OCI-LY3 (cell line): ENCODE measurements around the gene TTLL10.
A peak's percentile ranks its signal among the peaks of the same experiment; 100 is the strongest.

Source experiments
- H2AFZ ChIP-seq: fragments of 200-600, 300-600 bp; shearing (Covaris generic); 2 replicates; pipeline ENCODE4 v1.6.0; 2014; ENCODE audit warnings: antibody characterized with exemption, low read depth, low read length
- H3K27ac ChIP-seq: fragments of 200-600, 300-600 bp; sonication (generic); 2 replicates; pipeline ENCODE4 v1.5.1; 2014; ENCODE audit warnings: mild to moderate bottlenecking, low read length, moderate library complexity, mixed read lengths
- H3K27me3 ChIP-seq: fragments of 200-600, 300-600 bp; sonication (generic); 2 replicates; pipeline ENCODE4 v1.6.1; 2014; ENCODE audit warnings: low read depth, low read length, mixed read lengths
- H3K36me3 ChIP-seq: fragments of 200-600, 300-600 bp; sonication (generic); replicated peaks from 2 replicates; pipeline ENCODE3; 2014; ENCODE audit warnings: low read depth, low read length, mixed read lengths
- H3K4me1 ChIP-seq: fragments of 300-600, 200-600 bp; sonication (generic); 2 replicates; pipeline ENCODE4 v1.6.1; 2014; ENCODE audit warnings: low read length, mixed read lengths
- H3K4me2 ChIP-seq: fragments of 200-600, 300-600 bp; sonication (generic); 2 replicates; pipeline ENCODE4 v1.6.1; 2014; ENCODE audit warnings: low read length, mixed read lengths
- H3K4me3 ChIP-seq: fragments of 300-600, 200-600 bp; sonication (generic); 2 replicates; pipeline ENCODE4 v1.5.1; 2014; ENCODE audit warnings: antibody characterized with exemption, mild to moderate bottlenecking, low read length, moderate library complexity
- H3K79me2 ChIP-seq: fragments of 300-600, 200-600 bp; shearing (Covaris generic); 2 replicates; pipeline ENCODE4 v1.6.1; 2014; ENCODE audit warnings: mild to moderate bottlenecking, low read length, mixed read lengths
- H3K9ac ChIP-seq: fragments of 300-600, 200-600 bp; shearing (Covaris generic); 2 replicates; pipeline ENCODE4 v1.6.0; 2014; ENCODE audit warnings: mild to moderate bottlenecking, low read length, moderate library complexity
- H3K9me3 ChIP-seq: fragments of 200-600, 300-600 bp; shearing (Covaris generic); 2 replicates; pipeline ENCODE4 v1.6.1; 2014; ENCODE audit warnings: low read length, mixed read lengths; ENCODE audit not compliant: insufficient read depth
- H4K20me1 ChIP-seq: fragments of 200-600, 300-600 bp; sonication (generic); 2 replicates; pipeline ENCODE4 v1.6.1; 2016; ENCODE audit warnings: low read length, mixed read lengths; ENCODE audit not compliant: insufficient read depth
- CTCF ChIP-seq: fragments of 200-600, 300-600 bp; sonication (generic); IDR thresholded peaks from 2 replicates; pipeline ENCODE4 v1.5.1; 2014; ENCODE audit warnings: antibody characterized with exemption, low read length, low read depth
- EZH2phosphoT487 ChIP-seq: fragments of 200-600 bp; shearing (Covaris generic); IDR thresholded peaks from 2 replicates; pipeline ENCODE4 v1.6.1; 2018; ENCODE audit warnings: antibody characterized with exemption, mixed run types, low read depth

The TTLL10 gene

DNA sequence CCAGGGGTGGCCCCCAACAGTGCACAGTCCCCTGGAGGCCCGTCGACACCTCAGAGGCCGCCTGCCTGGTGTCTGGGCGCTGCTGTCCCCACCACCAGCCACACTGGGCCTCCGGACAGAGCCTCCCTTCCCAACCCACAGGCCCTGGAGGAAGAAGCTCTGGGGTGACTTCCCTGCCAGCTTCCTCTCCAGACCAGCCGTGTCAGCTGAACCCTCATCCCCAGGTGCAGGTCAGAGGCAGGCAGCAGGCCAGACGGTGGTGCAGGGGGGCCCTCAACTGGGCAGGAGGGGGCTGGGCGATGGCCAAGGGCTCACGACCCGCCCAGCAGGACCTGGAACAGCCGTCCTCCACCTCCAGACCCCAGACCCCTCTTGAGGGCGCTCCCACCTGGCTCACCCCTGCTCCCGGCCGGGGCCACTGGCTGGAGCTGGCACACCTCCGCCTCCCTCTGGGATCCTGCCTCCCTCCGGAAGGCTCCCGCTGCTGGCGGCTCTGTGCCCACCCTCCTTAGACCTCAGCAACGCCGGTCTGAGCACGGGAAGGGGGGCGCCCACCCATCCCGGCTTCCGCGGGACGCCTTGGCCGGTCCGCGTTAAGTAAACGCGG lies 32.2 kb downstream of the TTLL10 start:
- Histone ChIP-seq H3K4me3 (peak overlapping the region; percentile 68), H3K9ac (peak overlapping the region; percentile 22; the same call in 1 of the 2 replicates), H3K4me1 (peaks cover 12% of the 10 kb centered on the region), H3K36me3 (no peaks in the 10 kb centered on the region), H2AFZ (no peak overlapping the region; the same call in 1 of the 2 replicates), H3K27ac (no peak overlapping the region), H3K9me3 (no peaks in the 10 kb centered on the region), H3K4me2 (peak overlapping the region; percentile 92), H3K27me3 (peaks cover 25% of the 10 kb centered on the region), H4K20me1 (no peaks in the 10 kb centered on the region), H3K79me2 (no peaks in the 10 kb centered on the region)
- TF ChIP-seq CTCF (peak; percentile 13; the same call in 1 of the 2 replicates), EZH2phosphoT487 (no peak)

DNA sequence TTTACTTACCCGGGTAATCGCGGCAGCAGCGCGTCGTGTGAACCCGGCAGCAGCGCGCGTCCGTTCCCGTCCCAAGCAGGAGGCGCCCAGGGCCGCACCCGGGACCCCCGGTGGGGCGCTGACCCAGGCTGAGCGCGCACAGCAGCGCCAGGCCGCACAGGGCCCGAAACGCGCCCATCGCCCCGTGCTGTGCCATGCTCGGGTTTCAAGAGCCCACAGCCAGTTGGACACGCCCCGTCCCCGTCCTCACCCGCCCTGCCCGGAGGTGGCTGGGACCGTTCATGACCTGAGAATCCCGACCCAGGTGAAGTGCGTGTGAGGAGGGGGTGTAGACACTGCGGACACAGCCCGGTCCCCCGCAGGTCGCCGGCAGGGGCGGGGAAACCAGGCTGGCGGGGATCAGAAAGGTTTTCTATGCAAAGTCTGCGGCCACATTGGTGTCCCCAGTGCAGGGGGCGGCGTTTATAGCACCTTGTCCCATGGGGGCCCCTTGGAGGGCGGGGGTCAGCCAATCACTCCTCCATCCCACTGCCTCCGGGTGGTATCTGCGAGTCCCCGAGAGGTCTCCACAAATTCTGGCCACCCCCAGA lies 32.8 kb downstream of the TTLL10 start, which contains the start of gene TNFRSF18:
TSS of gene TNFRSF18 (minus strand) at position 217 of the 590 bp plus-strand sequence. CDS start at position 196, 21 bp downstream.
- H3K36me3 ChIP-seq, result no peaks in the 10 kb centered on the region
- peak within 1 kb of the TSS; percentile 68 for H3K4me3 ChIP-seq
- H3K9ac ChIP-seq, result peak within 1 kb of the TSS; percentile 22; the same call in 1 of the 2 replicates
- no peaks in the 10 kb centered on the region for H3K9me3 ChIP-seq
- no peaks in the 10 kb centered on the region for H4K20me1 ChIP-seq
- H3K27me3 ChIP-seq, result peaks cover 25% of the 10 kb centered on the region
- H3K27ac ChIP-seq, result no peak within 1 kb of the TSS
- peak within 1 kb of the TSS; percentile 92 for H3K4me2 ChIP-seq
- no peaks in the 10 kb centered on the region for H3K79me2 ChIP-seq
- H2AFZ ChIP-seq, result no peak within 1 kb of the TSS; the same call in 1 of the 2 replicates
- peaks cover 12% of the 10 kb centered on the region for H3K4me1 ChIP-seq
- TF ChIP-seq EZH2phosphoT487 (no peak), CTCF (no peak)

DNA sequence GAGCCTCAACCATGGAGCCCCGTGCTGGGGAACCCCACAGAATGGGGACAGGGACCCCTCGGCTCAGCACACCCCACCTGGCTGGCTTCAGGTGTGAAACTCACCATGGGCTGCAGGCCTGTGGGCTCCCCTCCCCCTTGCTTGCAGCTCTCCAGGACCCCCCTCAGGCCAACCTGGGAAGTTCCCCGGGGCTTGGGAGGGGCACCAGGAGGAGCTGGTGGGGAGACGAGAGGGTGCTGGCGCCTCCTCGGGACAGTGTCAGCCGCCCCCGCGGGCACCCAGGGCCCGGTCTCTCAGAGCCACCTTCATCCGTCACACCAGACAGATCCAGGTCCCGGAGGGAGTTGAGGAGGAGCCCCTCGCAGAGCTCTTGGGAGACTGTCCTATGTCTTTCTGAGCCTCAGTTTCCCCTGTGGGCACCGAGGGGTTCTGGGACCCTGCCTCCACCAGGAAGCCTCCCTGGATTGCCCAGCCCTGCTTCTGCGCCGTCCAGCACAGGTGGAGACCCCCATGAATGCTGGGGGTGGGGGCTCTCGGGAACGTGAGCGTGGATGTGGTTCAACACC lies 33.4 kb downstream of the TTLL10 start:
- Histone ChIP-seq H3K27me3 (peaks cover 25% of the 10 kb centered on the region), H3K27ac (no peak overlapping the region), H3K36me3 (no peaks in the 10 kb centered on the region), H3K79me2 (no peaks in the 10 kb centered on the region), H3K9ac (no peak overlapping the region), H3K4me1 (peaks cover 12% of the 10 kb centered on the region), H3K9me3 (no peaks in the 10 kb centered on the region), H3K4me2 (peak overlapping the region; percentile 92), H3K4me3 (peak overlapping the region; percentile 68), H4K20me1 (no peaks in the 10 kb centered on the region), H2AFZ (no peak overlapping the region)
- no peak for TF ChIP-seq CTCF
- no peak for TF ChIP-seq EZH2phosphoT487

DNA sequence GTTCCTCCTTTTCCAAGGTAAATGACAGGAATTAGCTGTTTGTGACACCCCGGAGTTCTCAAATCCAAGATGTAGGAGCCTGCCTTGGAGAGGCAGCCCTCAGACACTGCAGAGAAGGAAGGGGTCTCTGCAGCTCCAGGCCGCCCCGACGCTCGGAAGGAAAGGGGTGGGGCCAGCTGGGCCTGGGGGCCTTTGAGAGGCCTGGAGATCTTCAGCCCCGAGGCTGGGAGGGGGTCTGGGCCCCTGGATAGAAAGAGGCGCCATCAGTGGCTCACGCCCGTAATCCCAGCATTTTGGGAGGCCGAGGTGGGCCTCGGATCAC lies 33.9 kb downstream of the TTLL10 start:
- no peak overlapping the region for H3K27ac ChIP-seq
- TF ChIP-seq EZH2phosphoT487, result no peak
- TF ChIP-seq CTCF, result no peak

More for the DNA sequence above, 33.9 kb downstream of the TTLL10 start:
- Histone ChIP-seq H3K9me3 (no peaks in the 10 kb centered on the region), H2AFZ (no peak overlapping the region), H3K4me1 (peaks cover 12% of the 10 kb centered on the region), H3K36me3 (no peaks in the 10 kb centered on the region), H3K79me2 (no peaks in the 10 kb centered on the region), H3K4me3 (no peak overlapping the region), H3K27me3 (peaks cover 25% of the 10 kb centered on the region), H3K9ac (no peak overlapping the region), H3K4me2 (no peak overlapping the region), H4K20me1 (no peaks in the 10 kb centered on the region)
